ENCODE measurements around the gene AHNAK. TPM values are rescaled to one million over a fixed set of nuclear protein-coding genes. Genes with fewer than 3 reads are reported as not detected.
"Not testable (repeated sequence)": the region's sequence is repeated elsewhere in the genome, so short reads cannot be mapped to it uniquely, and the experiment has no call there.

Gene AHNAK
- total RNA-seq, 2 donors from 2014 or later: 692 to 863 TPM

- DNase-seq: no peak
- no peak overlapping the region for H3K4me3 Mint-ChIP-seq
- H3K27ac Mint-ChIP-seq: no peak overlapping the region
- peaks cover 4% of the 10 kb centered on the region for H3K4me1 Mint-ChIP-seq
- no peaks in the 10 kb centered on the region for H3K36me3 Mint-ChIP-seq (ENCODE audit: low read depth)
- H3K9me3 ChIP-seq (ENCODE audit: control insufficient read depth, low read length, poor library complexity, severe bottlenecking): no peaks in the 10 kb centered on the region
- ATAC-seq: peak; percentile 78
- H3K27me3 Mint-ChIP-seq: no peaks in the 10 kb centered on the region
Observed at GRCh38 chr11:62393061-62393611, 153.5 kb downstream of the AHNAK start.

DNA sequence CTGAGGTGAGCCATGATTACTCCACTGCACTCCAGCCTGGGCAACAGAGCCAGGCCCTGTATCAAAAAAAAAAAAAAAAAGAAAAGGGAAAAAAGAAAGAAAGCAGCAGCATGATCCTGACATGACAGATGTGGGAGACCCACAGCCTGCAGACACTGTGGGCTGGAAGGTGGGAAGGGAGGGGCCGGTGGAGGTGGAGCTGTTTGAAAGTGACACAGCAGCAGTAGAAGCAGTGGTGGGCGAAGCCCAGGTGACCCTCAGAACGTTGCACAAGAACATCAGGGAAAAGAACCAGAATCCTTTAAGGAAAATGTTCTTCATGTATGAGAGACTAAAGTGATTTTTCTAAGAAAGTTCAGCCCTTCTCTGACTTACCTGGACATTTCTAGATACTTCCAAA is 154.1 kb downstream of the AHNAK start:
- H3K36me3 Mint-ChIP-seq (ENCODE audit: low read depth): no peaks in the 10 kb centered on the region
- H3K9me3 ChIP-seq (ENCODE audit: control insufficient read depth, low read length, poor library complexity, severe bottlenecking): no peaks in the 10 kb centered on the region
- no peak for ATAC-seq
- H3K27ac Mint-ChIP-seq: no peak overlapping the region
- H3K4me1 Mint-ChIP-seq: peaks cover 4% of the 10 kb centered on the region
- no peaks in the 10 kb centered on the region for H3K27me3 Mint-ChIP-seq
- no peak for DNase-seq
- H3K4me3 Mint-ChIP-seq: no peak overlapping the region

GRCh38 chr11:62391642-62392425 is 154.8 kb downstream of the AHNAK start:
- Mint-ChIP-seq H3K4me1 (peaks cover 6% of the 10 kb centered on the region), H3K4me3 (no peak overlapping the region), H3K27ac (no peak overlapping the region), H3K36me3 (ENCODE audit: low read depth) (no peaks in the 10 kb centered on the region), H3K27me3 (no peaks in the 10 kb centered on the region)
- DNase-seq (no peak), ATAC-seq (no peak)
- H3K9me3 ChIP-seq (ENCODE audit: control insufficient read depth, low read length, poor library complexity, severe bottlenecking): no peaks in the 10 kb centered on the region

GRCh38 chr11:62390722-62391121 is 155.9 kb downstream of the AHNAK start:
- no peak overlapping the region for H3K4me3 Mint-ChIP-seq
- DNase-seq (no peak), ATAC-seq (no peak)
- no peaks in the 10 kb centered on the region for H3K27me3 Mint-ChIP-seq
- no peaks in the 10 kb centered on the region for H3K36me3 Mint-ChIP-seq (ENCODE audit: low read depth)
- H3K27ac Mint-ChIP-seq: no peak overlapping the region
- H3K4me1 Mint-ChIP-seq: peaks cover 6% of the 10 kb centered on the region
- no peaks in the 10 kb centered on the region for H3K9me3 ChIP-seq (ENCODE audit: control insufficient read depth, low read length, poor library complexity, severe bottlenecking)

DNA sequence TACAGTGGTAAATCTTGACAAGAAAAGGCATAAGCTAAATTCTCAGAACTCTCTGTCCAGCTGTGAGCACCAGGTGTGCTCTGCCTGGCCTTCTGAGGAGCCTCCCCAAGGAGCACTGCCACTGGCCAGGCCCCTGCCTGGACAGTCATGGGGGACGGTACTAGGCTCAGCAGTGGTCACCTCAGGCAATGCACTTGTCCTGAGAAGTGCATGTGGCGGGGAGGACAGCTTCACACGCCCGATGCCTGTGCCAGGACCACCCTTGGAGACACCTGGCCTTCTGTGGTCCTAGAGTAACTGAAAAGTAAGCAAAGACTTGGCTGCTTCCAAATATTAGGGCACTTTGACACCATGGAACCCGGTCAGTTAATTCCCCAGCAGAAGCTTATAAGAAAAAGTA is 156.4 kb downstream of the AHNAK start:
- Mint-ChIP-seq H3K4me1 (peaks cover 6% of the 10 kb centered on the region), H3K27me3 (no peaks in the 10 kb centered on the region), H3K36me3 (ENCODE audit: low read depth) (no peaks in the 10 kb centered on the region), H3K27ac (no peak overlapping the region), H3K4me3 (no peak overlapping the region)
- ATAC-seq (no peak), DNase-seq (no peak)
- no peaks in the 10 kb centered on the region for H3K9me3 ChIP-seq (ENCODE audit: control insufficient read depth, low read length, poor library complexity, severe bottlenecking)

- no peak for DNase-seq
- no peaks in the 10 kb centered on the region for H3K9me3 ChIP-seq (ENCODE audit: control insufficient read depth, low read length, poor library complexity, severe bottlenecking)
- Mint-ChIP-seq H3K4me1 (peaks cover 4% of the 10 kb centered on the region), H3K27me3 (no peaks in the 10 kb centered on the region), H3K36me3 (ENCODE audit: low read depth) (no peaks in the 10 kb centered on the region), H3K27ac (no peak overlapping the region), H3K4me3 (no peak overlapping the region)
- no peak for ATAC-seq
Observed at GRCh38 chr11:62388999-62389398, 157.6 kb downstream of the AHNAK start.

- Mint-ChIP-seq H3K36me3 (ENCODE audit: low read depth) (no peaks in the 10 kb centered on the region), H3K4me3 (no peak overlapping the region), H3K27me3 (no peaks in the 10 kb centered on the region), H3K27ac (no peak overlapping the region), H3K4me1 (peaks cover 4% of the 10 kb centered on the region)
- no peak for DNase-seq
- ATAC-seq: no peak
- H3K9me3 ChIP-seq (ENCODE audit: control insufficient read depth, low read length, poor library complexity, severe bottlenecking): no peaks in the 10 kb centered on the region
Observed at GRCh38 chr11:62387381-62387780, 159.2 kb downstream of the AHNAK start.

DNA sequence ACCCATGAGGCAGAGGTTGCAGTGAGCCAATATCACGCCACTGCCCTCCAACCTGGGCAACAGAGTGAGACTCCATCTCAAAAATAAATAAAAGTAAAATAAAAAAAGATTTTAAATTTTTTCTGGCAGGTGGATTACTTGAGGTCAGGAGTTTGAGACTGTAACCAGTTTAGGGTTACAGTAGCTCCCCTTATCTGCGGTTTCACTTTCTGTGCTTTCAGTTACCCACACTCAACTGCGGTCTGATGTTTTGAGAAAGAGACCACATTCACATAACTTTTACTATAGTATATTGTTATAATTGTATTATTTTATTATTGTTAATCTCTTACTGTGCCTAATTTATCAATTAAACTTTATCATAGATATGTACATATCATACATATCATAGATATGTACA is 160.5 kb downstream of the AHNAK start:
- not testable (repeated sequence) for H3K36me3 Mint-ChIP-seq (ENCODE audit: low read depth); DNase-seq; H3K27me3 Mint-ChIP-seq; H3K9me3 ChIP-seq (ENCODE audit: control insufficient read depth, low read length, poor library complexity, severe bottlenecking); H3K4me3 Mint-ChIP-seq; H3K4me1 Mint-ChIP-seq; H3K27ac Mint-ChIP-seq
- ATAC-seq: peak; percentile 87

DNA sequence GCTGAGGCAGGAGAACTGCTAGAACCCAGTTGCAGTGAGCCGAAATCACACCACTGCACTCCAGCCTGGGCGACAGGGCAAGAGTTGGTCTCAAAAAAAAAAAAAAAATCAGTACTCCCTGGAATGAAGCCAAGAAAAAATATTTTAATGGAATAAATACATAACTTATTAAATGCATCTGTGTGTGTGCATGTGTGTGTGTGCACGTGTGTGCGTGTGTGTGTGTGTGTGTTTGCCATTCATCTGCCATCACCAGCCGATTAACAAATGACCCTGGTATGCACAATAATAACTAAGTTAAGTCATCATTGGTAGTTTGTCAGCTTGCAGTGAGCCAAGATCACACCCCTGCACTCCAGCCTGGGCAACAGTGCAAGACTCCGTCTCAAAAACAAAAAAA is 162.8 kb downstream of the AHNAK start:
- Mint-ChIP-seq H3K4me1 (peaks cover 15% of the 10 kb centered on the region), H3K27ac (no peak overlapping the region), H3K4me3 (no peak overlapping the region), H3K36me3 (ENCODE audit: low read depth) (no peaks in the 10 kb centered on the region), H3K27me3 (peaks cover 6% of the 10 kb centered on the region)
- ATAC-seq (no peak), DNase-seq (no peak)
- H3K9me3 ChIP-seq (ENCODE audit: control insufficient read depth, low read length, poor library complexity, severe bottlenecking): no peaks in the 10 kb centered on the region

Other genes starting within 250 kb of the AHNAK start
- not detected for gene SCGB1D4, start 247.7 kb downstream of the AHNAK start, total RNA-seq
- gene ASRGL1, start 209.4 kb downstream of the AHNAK start, total RNA-seq: under 1 TPM; 0.75 to 0.89 TPM
- gene SCGB1A1, start 127.8 kb downstream of the AHNAK start, total RNA-seq: not detected
- 1,000 to 10,000 TPM; 1,954 to 1,984 TPM for gene EEF1G, start 27.1 kb upstream of the AHNAK start, total RNA-seq
- gene TUT1, start 44.7 kb upstream of the AHNAK start, total RNA-seq: 10 to 100 TPM; 20.9 to 23.2 TPM
- 100 to 1,000 TPM; 140 to 175 TPM for gene MTA2, start 55.1 kb upstream of the AHNAK start, total RNA-seq
- 100 to 1,000 TPM; 169 to 174 TPM for gene EML3, start 66.0 kb upstream of the AHNAK start, total RNA-seq
- gene ROM1, start 66.5 kb upstream of the AHNAK start, total RNA-seq: 1 to 10 TPM in 1 of 2 donors, under 1 TPM in 1; 0.94 to 1.2 TPM
- 10 to 100 TPM; 53.0 to 57.2 TPM for gene B3GAT3, start 75.2 kb upstream of the AHNAK start, total RNA-seq
- 100 to 1,000 TPM; 168 to 179 TPM for gene GANAB, start 99.8 kb upstream of the AHNAK start, total RNA-seq
- 10 to 100 TPM; 12.1 to 13.0 TPM for gene INTS5, start 106.5 kb upstream of the AHNAK start, total RNA-seq
- gene C11orf98, start 118.4 kb upstream of the AHNAK start, total RNA-seq: 10 to 100 TPM; 20.0 to 21.6 TPM
- 10 to 100 TPM in 1 of 2 donors, 1 to 10 TPM in 1; 8.0 to 15.9 TPM for gene CSKMT, start 118.5 kb upstream of the AHNAK start, total RNA-seq
- 1 to 10 TPM; 2.6 to 3.3 TPM for gene UQCC3, start 124.9 kb upstream of the AHNAK start, total RNA-seq
- gene LBHD1, start 125.5 kb upstream of the AHNAK start, total RNA-seq: 10 to 100 TPM; 12.0 to 14.9 TPM
- gene UBXN1, start 132.3 kb upstream of the AHNAK start, total RNA-seq: 100 to 1,000 TPM; 195 to 203 TPM
- not detected for gene LRRN4CL, start 142.7 kb upstream of the AHNAK start, total RNA-seq
- gene BSCL2, start 160.6 kb upstream of the AHNAK start, total RNA-seq: 10 to 100 TPM; 20.8 to 20.9 TPM
- gene GNG3, start 160.9 kb upstream of the AHNAK start, total RNA-seq: not detected
- gene HNRNPUL2, start 180.7 kb upstream of the AHNAK start, total RNA-seq: 10 to 100 TPM; 41.4 to 43.2 TPM
- 10 to 100 TPM; 11.0 to 14.1 TPM for gene TTC9C, start 181.7 kb upstream of the AHNAK start, total RNA-seq
- gene ZBTB3, start 207.4 kb upstream of the AHNAK start, total RNA-seq: 1 to 10 TPM; 7.4 to 9.1 TPM
- gene POLR2G, start 214.8 kb upstream of the AHNAK start, total RNA-seq: 10 to 100 TPM; 65.0 to 65.7 TPM
- gene TAF6L, start 224.6 kb upstream of the AHNAK start, total RNA-seq: 10 to 100 TPM; 14.1 to 15.8 TPM
- 10 to 100 TPM; 20.5 to 27.7 TPM for gene TMEM179B, start 240.6 kb upstream of the AHNAK start, total RNA-seq
- gene TMEM223, start 245.2 kb upstream of the AHNAK start, total RNA-seq: 1 to 10 TPM; 5.7 to 7.3 TPM

Measured in T-helper 17 cell (primary cell).